ENCODE measurements around the gene ATXN10. TPM values are rescaled to one million over a fixed set of nuclear protein-coding genes. Genes with fewer than 3 reads are reported as not detected.

The ATXN10 gene
- total and polyA plus RNA-seq, 10 of the 15 experiments (the other 5 are each of a cell fraction or from before 2014, with no cell fraction given): 29.2 to 249 (median 146) TPM

GRCh38 chr22:45807156-45807915 lies 135.7 kb downstream of the ATXN10 start:
- Histone ChIP-seq H3K9ac (ENCODE audit: control insufficient read depth, insufficient read depth, low read length) (no peak overlapping the region), H3K79me2 (ENCODE audit: control insufficient read depth, insufficient read depth, low read length) (no peaks in the 10 kb centered on the region), H2AFZ (ENCODE audit: control insufficient read depth, low read depth, low read length) (no peak overlapping the region), H3K36me3 (ENCODE audit: control insufficient read depth in 2 of 2, insufficient read depth in 2 of 2, low read length in 1 of 2) (peaks cover 2 to 5% of the 10 kb centered on the region in 2 experiments), H3K27me3 (replicated peaks in 1 of 2; ENCODE audit: control insufficient read depth in 2 of 2, insufficient read depth in 2 of 2, low read length in 1 of 2) (no peaks in the 10 kb centered on the region), H4K20me1 (ENCODE audit: control insufficient read depth, insufficient read depth) (no peaks in the 10 kb centered on the region), H3K4me1 (ENCODE audit: control insufficient read depth, insufficient read depth, low read length) (no peaks in the 10 kb centered on the region), H3K27ac (ENCODE audit: control insufficient read depth, insufficient read depth) (no peak overlapping the region), H3K4me2 (ENCODE audit: control insufficient read depth, insufficient read depth) (no peak overlapping the region), H3K4me3 (no peak overlapping the region), H3K9me3 (replicated peaks; ENCODE audit: control insufficient read depth, insufficient read depth, low read length) (no peaks in the 10 kb centered on the region)
- no peak for FAIRE-seq
- 98% methylated on average over 10 of the region's 10 CpGs for WGBS (ENCODE audit: insufficient coverage, insufficient replicate concordance, low lambda C conversion rate, missing lambda C conversion rate)
- intact Hi-C loops (cut with micrococcal nuclease; ENCODE audit: unreplicated experiment) (no loop called here), in situ Hi-C loops (cut with MboI) (no loop called here)
- CTCF ChIA-PET: interaction anchor here (1.3 kb wide), 1 partner anchor 77 kb away, joined by 3 read pairs; no protein-coding TSS in a partner anchor
- RAD21 ChIA-PET (ENCODE audit: unreplicated experiment): no interaction called here
- SMC1A ChIA-PET (ENCODE audit: uncharacterized antibody, unreplicated experiment): interaction anchor here (0.8 to 0.9 kb wide), 2 partner anchors 15 to 18 kb away, joined by 3 read pairs; no protein-coding TSS in a partner anchor
- no peak for ATAC-seq
- POLR2A ChIA-PET: interaction anchor here (1.5 kb wide), 1 partner anchor 38 kb away, joined by 3 read pairs; no protein-coding TSS in a partner anchor
- BruUV-seq (replicated peaks): no TSS peak
- DNase-seq (ENCODE audit: low read depth, low spot score): no peak
- TF ChIP-seq ZZZ3 (IDR thresholded peaks at IDR 0.05; ENCODE audit: control insufficient read depth, insufficient read length, low read depth) (no peak), MXI1 (IDR thresholded peaks at IDR 0.05; ENCODE audit: low read depth, low read length) (no peak), PML (IDR thresholded peaks at IDR 0.05; ENCODE audit: low read length) (no peak), NR2C2 (IDR thresholded peaks at IDR 0.05; ENCODE audit: borderline replicate concordance, control insufficient read depth, insufficient read length, low read depth) (no peak), POU2F2 (IDR thresholded peaks at IDR 0.05; ENCODE audit: borderline replicate concordance, low read depth, low read length) (no peak), CUX1 (IDR thresholded peaks at IDR 0.05; ENCODE audit: insufficient replicate concordance, low read depth, low read length) (no peak), PBX3 (IDR thresholded peaks at IDR 0.05; ENCODE audit: insufficient replicate concordance, low read depth, low read length) (no peak), ZNF24 (IDR thresholded peaks at IDR 0.05) (no peak), TBL1XR1 (IDR thresholded peaks at IDR 0.05; ENCODE audit: low read depth, low read length) (no peak), HDAC2 (IDR thresholded peaks at IDR 0.05) (no peak), ZBED1 (IDR thresholded peaks at IDR 0.05; ENCODE audit: borderline replicate concordance) (no peak), KLF5 (IDR thresholded peaks at IDR 0.05; ENCODE audit: partially characterized antibody) (no peak), ETV6 (conservative IDR thresholded peaks at IDR 0.05 in 1 of 2, IDR thresholded peaks at IDR 0.05 in 1 of 2; ENCODE audit: borderline replicate concordance in 1 of 2, low read depth in 1 of 2) (no peak), CBX5 (IDR thresholded peaks at IDR 0.05; ENCODE audit: low read depth) (no peak), E2F4 (IDR thresholded peaks at IDR 0.05; ENCODE audit: low read depth, low read length) (no peak)

Data from GM12878 (cell line).